NCI-H69 (cell line): ENCODE data around the gene GUCY1B1.
"Not testable (repeated sequence)": the region's sequence is repeated elsewhere in the genome, so short reads cannot be mapped to it uniquely, and the experiment has no call there.

ENCODE experiments used
- DNase-seq: peaks from one replicate; lab custom pipeline; 2025; lab: John Stamatoyannopoulos, UW

The GUCY1B1 gene

GRCh38 chr4:155761916-155762315 is 3.1 kb downstream of the GUCY1B1 start:
- peak; percentile 0 for DNase-seq

GRCh38 chr4:155762334-155762733 is 3.5 kb downstream of the GUCY1B1 start:
- no peak for DNase-seq

- DNase-seq, result no peak
Observed at GRCh38 chr4:155763551-155763950, 4.7 kb downstream of the GUCY1B1 start.

GRCh38 chr4:155765149-155765548 is 6.3 kb downstream of the GUCY1B1 start:
- DNase-seq, result no peak

GRCh38 chr4:155766622-155767021 is 7.8 kb downstream of the GUCY1B1 start:
- no peak for DNase-seq

GRCh38 chr4:155768370-155768769 is 9.5 kb downstream of the GUCY1B1 start:
- DNase-seq, result no peak

- no peak for DNase-seq
Observed at GRCh38 chr4:155769090-155769489, 10.3 kb downstream of the GUCY1B1 start.

- DNase-seq, result no peak
Observed at GRCh38 chr4:155772459-155773195, 13.8 kb downstream of the GUCY1B1 start.

GRCh38 chr4:155773196-155773800 is 14.5 kb downstream of the GUCY1B1 start:
- no peak for DNase-seq

- DNase-seq, result no peak
Observed at GRCh38 chr4:155774033-155774432, 15.2 kb downstream of the GUCY1B1 start.

GRCh38 chr4:155777971-155778735 is 19.3 kb downstream of the GUCY1B1 start:
- DNase-seq, result no peak

- DNase-seq, result no peak
Observed at GRCh38 chr4:155780775-155781174, 22.0 kb downstream of the GUCY1B1 start.

GRCh38 chr4:155781249-155781831 is 22.5 kb downstream of the GUCY1B1 start:
- DNase-seq, result no peak

- DNase-seq, result no peak
Observed at GRCh38 chr4:155784637-155785036, 25.8 kb downstream of the GUCY1B1 start.

GRCh38 chr4:155785828-155786227 is 27.0 kb downstream of the GUCY1B1 start:
- DNase-seq, result no peak

GRCh38 chr4:155787113-155787710 is 28.4 kb downstream of the GUCY1B1 start:
- peak; percentile 25 for DNase-seq

GRCh38 chr4:155789391-155789790 is 30.6 kb downstream of the GUCY1B1 start:
- no peak for DNase-seq

GRCh38 chr4:155789982-155790381 is 31.2 kb downstream of the GUCY1B1 start:
- no peak for DNase-seq

GRCh38 chr4:155794589-155795236 is 35.9 kb downstream of the GUCY1B1 start:
- DNase-seq, result no peak

GRCh38 chr4:155795991-155796390 is 37.2 kb downstream of the GUCY1B1 start:
- no peak for DNase-seq

- not testable (repeated sequence) for DNase-seq
Observed at GRCh38 chr4:155797581-155797980, 38.8 kb downstream of the GUCY1B1 start.
